Measurements from ENCODE around the gene TRIM49. TPM values are rescaled to one million over a fixed set of nuclear protein-coding genes. Genes with fewer than 3 reads are reported as not detected.
"Not testable (repeated sequence)": the region's sequence is repeated elsewhere in the genome, so short reads cannot be mapped to it uniquely, and the experiment has no call there.

The TRIM49 gene
- total and polyA plus RNA-seq, 2 of the 4 experiments (the other 2 are of a cell fraction) = not detected

DNA sequence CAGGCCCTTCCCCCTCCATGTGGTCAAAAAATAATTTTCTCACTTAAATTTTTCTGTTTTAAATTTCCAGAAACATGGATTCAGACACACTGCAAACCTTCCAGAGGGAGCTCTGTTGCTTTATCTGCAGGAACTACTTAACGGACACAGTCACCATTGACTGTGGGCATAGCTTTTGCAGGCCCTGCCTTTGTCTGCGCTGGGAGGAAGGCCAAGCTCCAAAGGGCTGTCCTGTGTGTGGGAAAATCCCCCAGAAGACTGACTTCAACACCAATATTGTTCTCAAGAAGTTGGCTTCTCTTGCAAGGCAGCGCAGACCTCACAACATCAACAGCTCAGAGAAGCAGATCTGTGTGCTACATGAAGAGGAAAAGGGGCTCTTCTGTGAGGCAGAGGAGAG is 11.6 kb upstream of the TRIM49 start:
- H4K20me1 ChIP-seq (ENCODE audit: insufficient read depth, low read length); H2BK120ac ChIP-seq (ENCODE audit: low read depth, low read length); H3K18ac ChIP-seq (ENCODE audit: low read depth, low read length); H3K9me1 ChIP-seq (ENCODE audit: insufficient read depth, low read length); H2AK5ac ChIP-seq (ENCODE audit: low read depth, low read length); H3K9ac ChIP-seq (ENCODE audit: low read depth, low read length); DNase-seq; ATAC-seq (ENCODE audit: low read depth); H3K4me2 ChIP-seq (ENCODE audit: low read depth, low read length); H3K9me3 ChIP-seq (ENCODE audit: control insufficient read depth, insufficient read depth, low read length); H2AK9ac ChIP-seq (replicated peaks; ENCODE audit: low read depth, low read length, poor library complexity); CTCF ChIA-PET; H2BK5ac ChIP-seq (ENCODE audit: low read depth, low read length, poor library complexity, severe bottlenecking); H3K27ac ChIP-seq (ENCODE audit: insufficient read depth, low read length); H3K4me1 ChIP-seq (ENCODE audit: control insufficient read depth, insufficient read depth, low read length); H3K56ac ChIP-seq (ENCODE audit: extremely low read depth, insufficient read depth, low read length); H4K8ac ChIP-seq (ENCODE audit: low read depth in 2 of 2, low read length in 2 of 2); BruUV-seq (replicated peaks); H3K27me3 ChIP-seq (ENCODE audit: control insufficient read depth, insufficient read depth, low read length); H3K23ac ChIP-seq (ENCODE audit: low read depth, low read length); H3K14ac ChIP-seq (replicated peaks; ENCODE audit: low read depth, low read length); in situ Hi-C loops (cut with MboI; ENCODE audit: low sequenced_read_pairs); dilution Hi-C loops (cut with HindIII; ENCODE audit: low sequenced_read_pairs, unreplicated experiment); H3K36me3 ChIP-seq (ENCODE audit: control insufficient read depth, insufficient read depth, low read length); H3K79me1 ChIP-seq (ENCODE audit: low read depth in 1 of 2, low read length in 2 of 2); POLR2A ChIA-PET (ENCODE audit: unreplicated experiment); H2AFZ ChIP-seq (replicated peaks; ENCODE audit: low read length, poor library complexity); H2BK20ac ChIP-seq (ENCODE audit: low read depth, low read length); intact Hi-C loops (cut with micrococcal nuclease); H4K5ac ChIP-seq (ENCODE audit: low read depth, low read length); H3K4ac ChIP-seq (ENCODE audit: low read depth, low read length); H3K4me3 ChIP-seq (ENCODE audit: insufficient read depth, low read depth, low read length); H4K91ac ChIP-seq (ENCODE audit: insufficient read depth, low read depth, low read length); H2BK15ac ChIP-seq (ENCODE audit: low read depth, low read length): not testable (repeated sequence)
- WGBS, 2 experiments (ENCODE audit: extremely low coverage in 2 of 2, insufficient read length in 1 of 2) = no CpG with 5 or more reads among the region's 3 CpGs

DNA sequence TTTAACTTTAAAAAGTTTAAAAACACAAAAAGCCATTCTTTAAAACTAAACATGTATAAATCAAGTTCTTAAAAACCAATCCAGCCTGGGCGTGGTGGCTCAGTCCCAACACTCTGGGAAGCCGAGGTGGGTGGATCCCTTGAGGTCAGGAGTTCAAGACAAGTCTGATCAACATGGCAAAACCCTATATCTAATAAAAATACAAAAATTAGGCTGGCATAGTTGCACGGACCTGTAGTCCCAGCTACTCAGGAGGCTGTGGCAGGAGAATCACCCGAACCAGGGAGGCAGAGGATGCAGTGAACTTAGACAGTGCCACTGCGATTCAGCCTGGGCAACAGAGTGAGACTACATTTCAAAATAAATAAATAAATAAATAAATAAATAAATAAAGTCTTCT is 5.2 kb upstream of the TRIM49 start:
- CTCF ChIA-PET; H3K9me1 ChIP-seq (ENCODE audit: insufficient read depth, low read length); DNase-seq; dilution Hi-C loops (cut with HindIII; ENCODE audit: low sequenced_read_pairs, unreplicated experiment); H4K5ac ChIP-seq (ENCODE audit: low read depth, low read length); H3K14ac ChIP-seq (replicated peaks; ENCODE audit: low read depth, low read length); H3K4ac ChIP-seq (ENCODE audit: low read depth, low read length); H2BK120ac ChIP-seq (ENCODE audit: low read depth, low read length); H2AFZ ChIP-seq (replicated peaks; ENCODE audit: low read length, poor library complexity); H4K8ac ChIP-seq (ENCODE audit: low read depth in 2 of 2, low read length in 2 of 2); H3K4me3 ChIP-seq (ENCODE audit: insufficient read depth, low read depth, low read length); H3K56ac ChIP-seq (ENCODE audit: extremely low read depth, insufficient read depth, low read length); POLR2A ChIA-PET (ENCODE audit: unreplicated experiment); H4K20me1 ChIP-seq (ENCODE audit: insufficient read depth, low read length); H2BK15ac ChIP-seq (ENCODE audit: low read depth, low read length); H3K36me3 ChIP-seq (ENCODE audit: control insufficient read depth, insufficient read depth, low read length); H3K23ac ChIP-seq (ENCODE audit: low read depth, low read length); BruUV-seq (replicated peaks); H3K9ac ChIP-seq (ENCODE audit: low read depth, low read length); H3K4me1 ChIP-seq (ENCODE audit: control insufficient read depth, insufficient read depth, low read length); H3K9me3 ChIP-seq (ENCODE audit: control insufficient read depth, insufficient read depth, low read length); in situ Hi-C loops (cut with MboI; ENCODE audit: low sequenced_read_pairs); H2BK20ac ChIP-seq (ENCODE audit: low read depth, low read length); H4K91ac ChIP-seq (ENCODE audit: insufficient read depth, low read depth, low read length); H3K79me1 ChIP-seq (ENCODE audit: low read depth in 1 of 2, low read length in 2 of 2); H3K4me2 ChIP-seq (ENCODE audit: low read depth, low read length); H3K27ac ChIP-seq (ENCODE audit: insufficient read depth, low read length); H2AK5ac ChIP-seq (ENCODE audit: low read depth, low read length); H2AK9ac ChIP-seq (replicated peaks; ENCODE audit: low read depth, low read length, poor library complexity); H2BK5ac ChIP-seq (ENCODE audit: low read depth, low read length, poor library complexity, severe bottlenecking); ATAC-seq (ENCODE audit: low read depth); H3K27me3 ChIP-seq (ENCODE audit: control insufficient read depth, insufficient read depth, low read length); H3K18ac ChIP-seq (ENCODE audit: low read depth, low read length); intact Hi-C loops (cut with micrococcal nuclease): not testable (repeated sequence)
- WGBS, 2 experiments (ENCODE audit: extremely low coverage in 2 of 2, insufficient read length in 1 of 2) = no CpG with 5 or more reads among the region's 5 CpGs

All from IMR-90 (cell line).